NCI-H2196 treated with DMSO at 0.1 percent for 48 hours (cell line): ENCODE results near the gene PTS.
A peak's percentile ranks its signal among the peaks of the same experiment; 100 is the strongest.

Source experiments
- DNase-seq: peaks from one replicate; lab custom pipeline; 2025; ENCODE audit not compliant: unreplicated experiment; lab: John Stamatoyannopoulos, UW

The PTS gene

DNA sequence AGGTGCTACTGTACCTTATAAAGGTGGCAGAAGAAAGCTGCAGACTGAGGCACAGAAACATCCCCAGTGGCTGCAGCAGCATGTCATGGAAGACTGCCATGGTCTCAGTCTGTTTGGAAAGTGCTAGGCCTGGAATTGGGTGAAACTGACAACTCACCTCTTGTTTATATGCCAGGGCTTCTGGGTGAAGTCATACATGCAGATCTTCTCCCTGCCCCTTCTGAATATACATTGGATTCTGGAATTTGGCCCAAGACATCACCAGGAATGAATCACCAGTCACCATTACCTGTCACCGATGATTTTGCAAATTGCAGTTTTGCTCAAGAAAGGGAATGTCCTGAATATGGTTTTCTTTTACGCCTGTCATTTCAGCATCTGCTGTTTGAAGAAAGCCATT is 34.3 kb downstream of the PTS start, which contains the start of gene PLET1:
Gene PLET1, minus strand, starts transcription at position 371 of the 400 bp plus-strand sequence. Its CDS starts 271 bp downstream, at position 100.
- no peak for DNase-seq

DNA sequence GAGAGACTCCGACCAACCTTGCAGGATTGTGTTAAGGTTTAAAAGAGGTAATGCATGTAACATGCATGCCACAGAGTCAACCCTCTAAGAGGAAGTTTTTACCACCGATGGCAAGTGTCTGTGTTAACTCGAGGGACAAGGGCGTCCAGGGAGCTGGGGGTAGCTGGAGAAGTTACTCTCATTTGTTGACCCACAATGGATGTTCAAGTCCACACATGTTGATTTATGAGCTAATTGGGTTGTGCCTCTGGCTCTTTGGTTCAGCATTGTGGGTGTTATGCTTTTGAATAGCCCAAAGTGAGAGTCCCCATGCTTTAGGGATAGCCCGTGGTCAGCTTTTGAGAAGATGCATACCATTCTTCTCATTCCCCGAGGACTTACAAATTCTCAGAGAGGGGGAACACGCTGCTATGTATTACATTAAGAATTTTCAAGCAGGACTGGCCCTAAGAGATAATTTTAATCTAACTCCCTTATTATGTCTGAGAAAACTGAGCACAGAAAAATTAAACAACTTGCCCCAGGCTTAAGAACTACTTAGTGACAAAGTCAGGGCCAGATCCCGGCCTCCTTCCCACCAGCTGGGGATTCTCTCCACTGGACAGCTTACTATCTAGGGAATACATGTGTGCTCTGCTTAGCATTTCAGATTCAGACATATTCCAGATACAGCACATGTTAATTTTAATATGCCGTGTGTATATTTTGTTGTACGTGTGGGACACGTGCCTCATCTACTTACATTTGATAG is 39.6 kb downstream of the PTS start:
- DNase-seq, result no peak

DNA sequence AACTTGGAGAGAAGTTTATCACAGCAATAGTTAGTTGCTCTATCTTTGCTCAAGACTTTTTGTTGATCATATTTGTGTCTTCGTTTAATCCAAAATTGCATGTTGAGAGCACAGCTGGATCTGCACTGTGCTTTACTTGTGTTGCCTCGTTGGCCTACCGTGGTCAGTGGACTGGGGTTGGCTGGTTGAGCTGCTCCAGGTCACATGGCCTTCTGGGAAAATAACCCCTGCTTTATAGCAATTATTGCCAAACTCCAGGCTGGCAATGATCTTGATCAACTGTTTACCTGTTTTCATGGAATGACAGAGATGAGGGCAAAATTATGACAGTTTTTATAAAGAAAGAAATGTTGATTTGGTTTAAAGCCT is 40.2 kb downstream of the PTS start:
- DNase-seq, result no peak

GRCh38 chr11:112267188-112267591 is 41.0 kb downstream of the PTS start:
- DNase-seq, result no peak

GRCh38 chr11:112268406-112268805 is 42.2 kb downstream of the PTS start:
- no peak for DNase-seq

- DNase-seq, result no peak
Measured at GRCh38 chr11:112269139-112269538, 42.9 kb downstream of the PTS start.

GRCh38 chr11:112270551-112271180 is 44.4 kb downstream of the PTS start:
- no peak for DNase-seq

GRCh38 chr11:112271242-112271641 is 45.0 kb downstream of the PTS start:
- no peak for DNase-seq

GRCh38 chr11:112273066-112273465 is 46.8 kb downstream of the PTS start:
- no peak for DNase-seq

DNA sequence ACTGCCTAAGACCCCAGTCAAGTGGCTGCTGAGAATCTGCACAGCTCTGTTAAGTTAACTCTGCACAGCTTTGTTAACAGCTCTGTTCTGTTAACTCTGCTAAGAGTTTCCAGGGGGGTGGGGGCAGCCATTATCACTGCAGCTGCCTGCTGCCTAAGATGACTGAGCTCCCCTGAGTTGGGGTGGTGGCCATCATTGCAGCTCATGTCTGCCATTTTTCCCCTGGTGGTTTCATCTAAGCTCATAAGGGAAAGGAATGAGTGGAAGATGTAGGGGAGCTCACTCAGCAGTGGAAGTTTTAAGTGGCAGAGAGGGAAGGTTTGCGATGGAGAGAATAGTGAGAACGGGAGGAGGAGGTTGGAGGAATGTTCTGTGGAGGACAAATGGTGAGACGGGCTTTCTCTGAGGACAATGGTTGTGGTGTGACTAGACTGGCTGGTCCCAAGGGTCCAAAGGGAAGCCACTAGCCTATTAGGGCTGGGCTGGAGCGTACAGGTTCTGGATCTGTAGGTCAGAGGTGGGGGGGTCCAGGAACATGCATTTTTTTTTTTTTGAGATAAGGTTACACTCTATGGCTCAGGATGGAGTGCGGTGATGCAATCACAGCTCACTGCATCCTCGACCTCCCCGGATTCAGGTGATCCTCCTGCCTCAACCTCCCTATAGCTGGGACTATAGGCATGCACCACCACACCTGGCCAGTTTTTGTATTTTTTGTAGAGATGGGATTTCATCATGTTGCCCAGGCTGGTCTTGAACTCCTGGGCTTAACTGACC is 48.0 kb downstream of the PTS start:
- DNase-seq, result no peak

DNA sequence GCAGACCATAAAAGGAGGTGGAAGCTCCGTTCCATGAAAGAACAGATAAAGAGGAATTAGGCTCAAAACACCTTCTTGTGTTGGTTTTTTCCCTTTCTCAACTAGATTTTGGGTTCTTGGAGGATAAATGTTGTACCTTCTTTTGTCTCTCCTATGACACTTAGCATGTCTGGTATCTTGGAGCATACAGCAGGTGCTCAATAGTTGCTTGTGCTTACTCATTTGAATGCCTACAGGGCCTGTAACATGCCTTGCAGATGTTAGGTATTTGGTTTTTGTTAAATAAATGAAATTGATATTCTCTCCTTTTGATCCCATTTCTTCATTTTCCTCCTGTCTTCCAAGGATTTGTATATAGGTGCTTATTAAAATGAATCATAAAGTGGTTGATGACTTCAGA is 50.8 kb downstream of the PTS start:
- DNase-seq, result no peak

DNA sequence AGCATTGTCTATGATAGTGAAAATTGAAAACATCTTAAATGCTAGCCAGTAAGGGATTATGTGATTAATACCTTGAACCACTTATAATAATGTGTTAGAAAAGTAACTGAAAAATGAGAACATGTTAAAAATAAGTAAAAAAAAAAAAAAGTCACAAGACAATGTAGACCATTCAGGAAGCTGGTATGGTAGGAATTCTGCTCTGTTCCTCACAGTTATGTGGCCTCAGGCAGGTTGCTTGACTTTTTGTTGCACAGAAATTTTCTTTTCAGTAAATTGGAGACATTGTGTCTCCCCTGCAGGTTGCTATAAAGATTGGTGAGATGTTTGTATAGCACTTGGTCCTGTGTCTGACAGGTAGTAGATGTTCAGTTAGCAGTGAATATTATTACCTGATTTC is 51.7 kb downstream of the PTS start:
- DNase-seq, result no peak

GRCh38 chr11:112278803-112279202 is 52.6 kb downstream of the PTS start:
- no peak for DNase-seq

DNA sequence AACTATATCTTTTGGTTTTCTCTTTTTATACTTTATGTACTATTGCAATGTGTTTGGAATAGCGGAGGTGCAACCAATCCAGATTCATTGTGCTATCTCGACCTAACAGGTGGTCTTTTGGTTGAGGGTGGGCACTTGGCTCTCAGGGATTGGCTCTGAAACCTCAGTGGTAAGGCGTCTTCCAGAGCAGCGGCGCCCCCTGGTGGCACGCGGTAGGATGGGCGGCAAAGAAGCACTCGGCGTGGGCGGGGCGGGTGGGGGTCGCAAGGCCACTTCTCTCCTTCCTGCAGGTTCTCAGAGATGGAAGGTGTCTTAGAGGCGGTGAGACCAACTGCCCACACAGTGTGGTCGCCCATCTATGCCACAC is 53.7 kb downstream of the PTS start:
- peak; percentile 43 for DNase-seq

GRCh38 chr11:112280268-112281126 is 54.3 kb downstream of the PTS start:
- peak; percentile 86 for DNase-seq

GRCh38 chr11:112281726-112282125 is 55.5 kb downstream of the PTS start:
- DNase-seq, result no peak
